ENCODE measurements around the gene PTGER3. TPM values are rescaled to one million over a fixed set of nuclear protein-coding genes. Genes with fewer than 3 reads are reported as not detected.

Gene PTGER3
- total RNA-seq, 1 donor from 2014 or later = 1.9 TPM

- no peaks in the 10 kb centered on the region for H3K36me3 ChIP-seq
- H3K27ac ChIP-seq = no peak overlapping the region
- H3K4me3 ChIP-seq = no peak overlapping the region
- peaks cover 10% of the 10 kb centered on the region for H3K4me1 ChIP-seq
- DNase-seq (no peak), ATAC-seq (peak; percentile 56 to 57)
- intact Hi-C loops (cut with DNase I) = no loop called here
- no peaks in the 10 kb centered on the region for H3K27me3 ChIP-seq (ENCODE audit: low read depth)
- no peaks in the 10 kb centered on the region for H3K9me3 ChIP-seq
- TF ChIP-seq CTCF (IDR thresholded peaks at IDR 0.05) = no peak
Measured at GRCh38 chr1:70979881-70980280, 67.7 kb downstream of the PTGER3 start.

GRCh38 chr1:70979313-70979712, 68.3 kb downstream of the PTGER3 start:
- intact Hi-C loops (cut with DNase I) = no loop called here

GRCh38 chr1:70978623-70979022, 69.0 kb downstream of the PTGER3 start:
- Histone ChIP-seq H3K27me3 (ENCODE audit: low read depth) (no peaks in the 10 kb centered on the region), H3K4me1 (peaks cover 10% of the 10 kb centered on the region), H3K9me3 (no peaks in the 10 kb centered on the region), H3K36me3 (no peaks in the 10 kb centered on the region), H3K27ac (no peak overlapping the region), H3K4me3 (no peak overlapping the region)
- intact Hi-C loops (cut with DNase I) = no loop called here
- no peak for TF ChIP-seq CTCF (IDR thresholded peaks at IDR 0.05)
- ATAC-seq = peak; percentile 11 to 44
- DNase-seq = no peak

More at GRCh38 chr1:70979313-70979712, 68.3 kb downstream of the PTGER3 start:
- Histone ChIP-seq H3K9me3 (no peaks in the 10 kb centered on the region), H3K27ac (no peak overlapping the region), H3K4me1 (peaks cover 10% of the 10 kb centered on the region), H3K4me3 (no peak overlapping the region), H3K27me3 (ENCODE audit: low read depth) (no peaks in the 10 kb centered on the region), H3K36me3 (no peaks in the 10 kb centered on the region)
- no peak for TF ChIP-seq CTCF (IDR thresholded peaks at IDR 0.05)
- DNase-seq (no peak), ATAC-seq (no peak)

GRCh38 chr1:70977575-70977974, 70.0 kb downstream of the PTGER3 start:
- H3K36me3 ChIP-seq = no peaks in the 10 kb centered on the region
- no peaks in the 10 kb centered on the region for H3K9me3 ChIP-seq
- H3K4me3 ChIP-seq = no peak overlapping the region
- TF ChIP-seq CTCF (IDR thresholded peaks at IDR 0.05) = no peak
- no peak for ATAC-seq
- intact Hi-C loops (cut with DNase I) = no loop called here
- no peaks in the 10 kb centered on the region for H3K27me3 ChIP-seq (ENCODE audit: low read depth)
- peaks cover 10% of the 10 kb centered on the region for H3K4me1 ChIP-seq
- DNase-seq = no peak
- H3K27ac ChIP-seq = no peak overlapping the region

GRCh38 chr1:70977041-70977440, 70.6 kb downstream of the PTGER3 start:
- no peaks in the 10 kb centered on the region for H3K9me3 ChIP-seq
- no peak for ATAC-seq

More at GRCh38 chr1:70977041-70977440, 70.6 kb downstream of the PTGER3 start:
- Histone ChIP-seq H3K27ac (no peak overlapping the region), H3K4me1 (peaks cover 10% of the 10 kb centered on the region), H3K4me3 (no peak overlapping the region), H3K36me3 (no peaks in the 10 kb centered on the region), H3K27me3 (ENCODE audit: low read depth) (no peaks in the 10 kb centered on the region)
- intact Hi-C loops (cut with DNase I) = no loop called here
- DNase-seq = no peak
- TF ChIP-seq CTCF (IDR thresholded peaks at IDR 0.05) = no peak
